Neural cell (in vitro differentiated cells): ENCODE measurements around the gene NRAS.

Experiments
- EP300 ChIP-seq: fragments of 450-650 bp; conservative IDR thresholded peaks from 2 replicates; pipeline ENCODE4 v1.6.1; 2014; ENCODE audit warnings: antibody characterized with exemption, mild to moderate bottlenecking, moderate library complexity; ENCODE audit not compliant: poor library complexity, severe bottlenecking
- EZH2 ChIP-seq: fragments of 200-600, 300-800 bp; shearing (Covaris generic), sonication (generic); IDR thresholded peaks from 2 replicates; pipeline ENCODE4 v1.6.1; 2014; ENCODE audit warnings: antibody characterized with exemption, low read length, borderline replicate concordance, mild to moderate bottlenecking; ENCODE audit not compliant: insufficient read depth, poor library complexity, severe bottlenecking
- MXI1 ChIP-seq: fragments of 450-650 bp; conservative IDR thresholded peaks from 2 replicates; pipeline ENCODE4 v1.6.1; 2014; ENCODE audit warnings: antibody characterized with exemption, mild to moderate bottlenecking; ENCODE audit not compliant: poor library complexity, severe bottlenecking
- POLR2AphosphoS5 ChIP-seq: IDR thresholded peaks from 2 replicates; pipeline ENCODE4 v1.6.1; 2012
- RAD21 ChIP-seq: fragments of 450-650 bp; conservative IDR thresholded peaks from 2 replicates; pipeline ENCODE4 v1.6.1; 2014; ENCODE audit warnings: antibody characterized with exemption, mild to moderate bottlenecking, moderate library complexity
- SMC3 ChIP-seq: fragments of 450-650 bp; conservative IDR thresholded peaks from 2 replicates; pipeline ENCODE4 v1.6.1; 2014; ENCODE audit warnings: antibody characterized with exemption, mild to moderate bottlenecking, moderate library complexity; ENCODE audit not compliant: poor library complexity
- TAF1 ChIP-seq: IDR thresholded peaks from 2 replicates; pipeline ENCODE4 v1.6.1; 2012; ENCODE audit warnings: low read depth
- TF ChIP-seq, protein P1 (sequence below): fragments of 450-650 bp; IDR thresholded peaks from 2 replicates; pipeline ENCODE4 v1.5.1; 2014; ENCODE audit warnings: antibody characterized with exemption, mild to moderate bottlenecking, moderate library complexity; ENCODE audit not compliant: poor library complexity, severe bottlenecking
- TF ChIP-seq, protein P2 (sequence below): IDR thresholded peaks from 2 replicates; pipeline ENCODE4 v1.6.1; 2012; ENCODE audit warnings: borderline replicate concordance

DNA sequence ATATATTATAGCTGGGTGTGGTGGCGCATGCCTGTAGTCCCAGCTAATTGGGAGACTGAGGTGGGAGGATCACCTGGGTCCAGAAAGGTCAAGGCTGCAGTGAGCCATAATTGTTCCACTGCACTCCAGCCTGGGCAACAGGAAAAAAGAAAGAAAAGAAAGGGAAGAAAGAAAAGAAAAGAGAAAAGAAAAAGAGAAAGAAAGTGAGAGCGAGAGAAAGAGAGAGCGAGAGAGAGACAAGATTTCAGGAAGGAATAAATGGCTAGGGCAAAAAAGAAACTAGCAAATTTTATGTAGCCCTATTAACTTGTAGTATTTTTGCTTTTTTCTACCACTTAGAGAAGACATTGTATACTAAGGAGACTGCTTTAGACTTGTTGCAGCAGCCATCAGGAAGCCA, 6.2 kb downstream of the NRAS start:
- TF ChIP-seq EP300 (no peak), POLR2AphosphoS5 (no peak), MXI1 (no peak), EZH2 (no peak), RAD21 (no peak), TAF1 (no peak), SMC3 (no peak)
- TF ChIP-seq, protein P1, sequence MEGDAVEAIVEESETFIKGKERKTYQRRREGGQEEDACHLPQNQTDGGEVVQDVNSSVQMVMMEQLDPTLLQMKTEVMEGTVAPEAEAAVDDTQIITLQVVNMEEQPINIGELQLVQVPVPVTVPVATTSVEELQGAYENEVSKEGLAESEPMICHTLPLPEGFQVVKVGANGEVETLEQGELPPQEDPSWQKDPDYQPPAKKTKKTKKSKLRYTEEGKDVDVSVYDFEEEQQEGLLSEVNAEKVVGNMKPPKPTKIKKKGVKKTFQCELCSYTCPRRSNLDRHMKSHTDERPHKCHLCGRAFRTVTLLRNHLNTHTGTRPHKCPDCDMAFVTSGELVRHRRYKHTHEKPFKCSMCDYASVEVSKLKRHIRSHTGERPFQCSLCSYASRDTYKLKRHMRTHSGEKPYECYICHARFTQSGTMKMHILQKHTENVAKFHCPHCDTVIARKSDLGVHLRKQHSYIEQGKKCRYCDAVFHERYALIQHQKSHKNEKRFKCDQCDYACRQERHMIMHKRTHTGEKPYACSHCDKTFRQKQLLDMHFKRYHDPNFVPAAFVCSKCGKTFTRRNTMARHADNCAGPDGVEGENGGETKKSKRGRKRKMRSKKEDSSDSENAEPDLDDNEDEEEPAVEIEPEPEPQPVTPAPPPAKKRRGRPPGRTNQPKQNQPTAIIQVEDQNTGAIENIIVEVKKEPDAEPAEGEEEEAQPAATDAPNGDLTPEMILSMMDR: no peak
- TF ChIP-seq, protein P2, sequence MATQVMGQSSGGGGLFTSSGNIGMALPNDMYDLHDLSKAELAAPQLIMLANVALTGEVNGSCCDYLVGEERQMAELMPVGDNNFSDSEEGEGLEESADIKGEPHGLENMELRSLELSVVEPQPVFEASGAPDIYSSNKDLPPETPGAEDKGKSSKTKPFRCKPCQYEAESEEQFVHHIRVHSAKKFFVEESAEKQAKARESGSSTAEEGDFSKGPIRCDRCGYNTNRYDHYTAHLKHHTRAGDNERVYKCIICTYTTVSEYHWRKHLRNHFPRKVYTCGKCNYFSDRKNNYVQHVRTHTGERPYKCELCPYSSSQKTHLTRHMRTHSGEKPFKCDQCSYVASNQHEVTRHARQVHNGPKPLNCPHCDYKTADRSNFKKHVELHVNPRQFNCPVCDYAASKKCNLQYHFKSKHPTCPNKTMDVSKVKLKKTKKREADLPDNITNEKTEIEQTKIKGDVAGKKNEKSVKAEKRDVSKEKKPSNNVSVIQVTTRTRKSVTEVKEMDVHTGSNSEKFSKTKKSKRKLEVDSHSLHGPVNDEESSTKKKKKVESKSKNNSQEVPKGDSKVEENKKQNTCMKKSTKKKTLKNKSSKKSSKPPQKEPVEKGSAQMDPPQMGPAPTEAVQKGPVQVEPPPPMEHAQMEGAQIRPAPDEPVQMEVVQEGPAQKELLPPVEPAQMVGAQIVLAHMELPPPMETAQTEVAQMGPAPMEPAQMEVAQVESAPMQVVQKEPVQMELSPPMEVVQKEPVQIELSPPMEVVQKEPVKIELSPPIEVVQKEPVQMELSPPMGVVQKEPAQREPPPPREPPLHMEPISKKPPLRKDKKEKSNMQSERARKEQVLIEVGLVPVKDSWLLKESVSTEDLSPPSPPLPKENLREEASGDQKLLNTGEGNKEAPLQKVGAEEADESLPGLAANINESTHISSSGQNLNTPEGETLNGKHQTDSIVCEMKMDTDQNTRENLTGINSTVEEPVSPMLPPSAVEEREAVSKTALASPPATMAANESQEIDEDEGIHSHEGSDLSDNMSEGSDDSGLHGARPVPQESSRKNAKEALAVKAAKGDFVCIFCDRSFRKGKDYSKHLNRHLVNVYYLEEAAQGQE: no peak
